Right lobe of liver (tissue), 4 donors: ENCODE data around the gene DLGAP4.

Experiments
- CTCF ChIP-seq, 4 donors: fragments of 200-600 bp in 3 of 4; fragments of 450-650 bp in 1 of 4; IDR thresholded peaks; one replicate each; pipeline versions ENCODE4 v1.5.1 to v1.8.0; 2016 to 2022; ENCODE audit warnings: antibody characterized with exemption in 4 of 4, mild to moderate bottlenecking in 2 of 4
- POLR2A ChIP-seq: fragments of 450-650 bp; IDR thresholded peaks from one replicate; pipeline ENCODE4 v1.6.1; 2017; ENCODE audit warnings: antibody characterized with exemption, mild to moderate bottlenecking
- donor health status: DM: no; HTN: no; CAD: no.
- donor health status: DM: no; HTN: no; CAD: no.
- donor health status: DM: no; HTN: yes; CAD: no.

GRCh38 chr20:36434383-36434782 is 128.2 kb downstream of the DLGAP4 start:
- TF ChIP-seq CTCF (IDR thresholded peaks at IDR 0.05): no peak
- no peak for TF ChIP-seq POLR2A
